ENCODE measurements around the gene KCNJ3. TPM values are rescaled to one million over a fixed set of nuclear protein-coding genes. Genes with fewer than 3 reads are reported as not detected.

The KCNJ3 gene
- polyA plus RNA-seq, 2 of the 4 experiments (the other 2 are of a cell fraction) = not detected

DNA sequence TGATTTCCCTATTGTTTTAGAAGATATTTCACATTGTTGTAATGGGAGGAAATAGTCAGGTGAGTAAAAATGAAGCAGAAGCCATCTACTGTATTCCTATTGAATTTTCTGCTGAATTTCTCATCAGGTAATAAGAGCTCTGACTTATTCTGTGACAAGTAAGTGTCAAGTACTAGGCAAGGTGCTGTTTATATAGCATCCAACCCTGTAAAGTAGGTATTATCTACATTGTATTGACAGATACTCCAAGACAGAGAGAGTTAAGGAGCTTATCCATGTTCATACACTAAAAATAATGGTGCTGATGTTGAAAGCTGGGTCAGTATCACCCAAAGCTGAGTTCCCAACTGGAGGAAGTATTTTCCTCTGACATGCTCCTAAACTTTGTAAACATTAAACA lies 106.0 kb downstream of the KCNJ3 start:
- Histone ChIP-seq H3K27ac (no peak overlapping the region), H3K4me1 (no peaks in the 10 kb centered on the region), H3K4me2 (no peak overlapping the region), H3K9me3 (no peaks in the 10 kb centered on the region), H3K4me3 (no peak overlapping the region)
- DNase-seq (ENCODE audit: low read depth in 1 of 2, low spot score in 1 of 2) (no peak), ATAC-seq (no peak), FAIRE-seq (no peak)
- no peak for TF ChIP-seq MAFK (IDR thresholded peaks at IDR 0.05; ENCODE audit: partially characterized antibody)
- ChIA-PET CTCF (no interaction called here), POLR2A (no interaction called here)

- no peak overlapping the region for H3K27ac ChIP-seq
- DNase-seq (ENCODE audit: low read depth in 1 of 2, low spot score in 1 of 2) (no peak), FAIRE-seq (no peak), ATAC-seq (no peak)
- no peak overlapping the region for H3K4me2 ChIP-seq
- no peaks in the 10 kb centered on the region for H3K4me1 ChIP-seq
- POLR2A ChIA-PET = no interaction called here
- H3K4me3 ChIP-seq = no peak overlapping the region
- TF ChIP-seq, protein P1, sequence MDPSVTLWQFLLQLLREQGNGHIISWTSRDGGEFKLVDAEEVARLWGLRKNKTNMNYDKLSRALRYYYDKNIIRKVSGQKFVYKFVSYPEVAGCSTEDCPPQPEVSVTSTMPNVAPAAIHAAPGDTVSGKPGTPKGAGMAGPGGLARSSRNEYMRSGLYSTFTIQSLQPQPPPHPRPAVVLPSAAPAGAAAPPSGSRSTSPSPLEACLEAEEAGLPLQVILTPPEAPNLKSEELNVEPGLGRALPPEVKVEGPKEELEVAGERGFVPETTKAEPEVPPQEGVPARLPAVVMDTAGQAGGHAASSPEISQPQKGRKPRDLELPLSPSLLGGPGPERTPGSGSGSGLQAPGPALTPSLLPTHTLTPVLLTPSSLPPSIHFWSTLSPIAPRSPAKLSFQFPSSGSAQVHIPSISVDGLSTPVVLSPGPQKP (IDR thresholded peaks at IDR 0.05; ENCODE audit: low read depth, low read length) = no peak
- TF ChIP-seq NR3C1 (IDR thresholded peaks at IDR 0.05) = no peak
- TF ChIP-seq TFCP2L1 (CRISPR knock-in tag; IDR thresholded peaks at IDR 0.05) = no peak
- TF ChIP-seq FOSL2 (IDR thresholded peaks at IDR 0.05) = no peak
- no peak for TF ChIP-seq FOSL2 (CRISPR knock-in tag; IDR thresholded peaks at IDR 0.05)
- no peak for TF ChIP-seq MYC (IDR thresholded peaks at IDR 0.05; ENCODE audit: borderline replicate concordance, low read length)
- TF ChIP-seq EHMT2 (IDR thresholded peaks at IDR 0.05; ENCODE audit: low read depth) = no peak
- TF ChIP-seq, protein P2, sequence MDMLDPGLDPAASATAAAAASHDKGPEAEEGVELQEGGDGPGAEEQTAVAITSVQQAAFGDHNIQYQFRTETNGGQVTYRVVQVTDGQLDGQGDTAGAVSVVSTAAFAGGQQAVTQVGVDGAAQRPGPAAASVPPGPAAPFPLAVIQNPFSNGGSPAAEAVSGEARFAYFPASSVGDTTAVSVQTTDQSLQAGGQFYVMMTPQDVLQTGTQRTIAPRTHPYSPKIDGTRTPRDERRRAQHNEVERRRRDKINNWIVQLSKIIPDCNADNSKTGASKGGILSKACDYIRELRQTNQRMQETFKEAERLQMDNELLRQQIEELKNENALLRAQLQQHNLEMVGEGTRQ (IDR thresholded peaks at IDR 0.05) = no peak
- TF ChIP-seq FOXS1 (CRISPR knock-in tag; IDR thresholded peaks at IDR 0.05) = no peak
- TF ChIP-seq CBX8 (IDR thresholded peaks at IDR 0.05) = no peak
- no peak for TF ChIP-seq HOXA7 (CRISPR knock-in tag; IDR thresholded peaks at IDR 0.05)
- H3K9me3 ChIP-seq = no peaks in the 10 kb centered on the region
- 26% methylated on average over 1 of the region's 1 CpG for WGBS (ENCODE audit: missing lambda C conversion rate)
- CTCF ChIA-PET = no interaction called here
Measured at GRCh38 chr2:154813636-154814035, 115.1 kb downstream of the KCNJ3 start.

DNA sequence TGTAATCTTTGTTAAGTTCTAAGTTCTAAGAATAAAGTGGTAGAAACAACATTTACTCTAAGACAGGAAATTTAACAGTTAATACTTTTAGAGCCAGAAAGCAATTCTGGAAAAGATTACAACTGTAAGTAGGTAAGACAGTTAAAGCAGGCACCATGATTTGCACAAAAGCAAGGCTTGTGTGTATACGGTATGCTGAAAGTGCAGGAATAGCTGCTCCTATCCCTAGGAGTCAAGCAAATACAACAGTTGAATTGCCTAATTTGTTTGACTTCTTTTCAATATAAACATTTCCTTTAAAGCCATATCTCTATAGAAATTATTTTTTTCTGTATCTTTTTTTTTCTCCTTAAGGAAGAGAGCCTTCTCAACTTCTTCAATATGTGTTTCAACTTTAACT lies 116.4 kb downstream of the KCNJ3 start:
- ChIA-PET POLR2A (no interaction called here), CTCF (no interaction called here)
- ATAC-seq (no peak), DNase-seq (ENCODE audit: low read depth in 1 of 2, low spot score in 1 of 2) (no peak), FAIRE-seq (no peak)
- 31% methylated on average over 1 of the region's 1 CpG for WGBS (ENCODE audit: missing lambda C conversion rate)
- H3K4me2 ChIP-seq = no peak overlapping the region
- no peaks in the 10 kb centered on the region for H3K4me1 ChIP-seq
- no peaks in the 10 kb centered on the region for H3K9me3 ChIP-seq
- TF ChIP-seq PHF8 (IDR thresholded peaks at IDR 0.05; ENCODE audit: borderline replicate concordance, low read depth) (no peak), SMC3 (IDR thresholded peaks at IDR 0.05) (no peak), EHF (CRISPR knock-in tag; IDR thresholded peaks at IDR 0.05) (no peak), E2F6 (IDR thresholded peaks at IDR 0.05; ENCODE audit: borderline replicate concordance, low read depth) (no peak), RCOR1 (IDR thresholded peaks at IDR 0.05; ENCODE audit: low read depth, low read length) (no peak), TFCP2L1 (CRISPR knock-in tag; IDR thresholded peaks at IDR 0.05) (no peak), EP300 (IDR thresholded peaks at IDR 0.05) (no peak), JUN (IDR thresholded peaks at IDR 0.05) (no peak), ZNF302 (CRISPR knock-in tag; IDR thresholded peaks at IDR 0.05) (no peak), ZSCAN20 (CRISPR knock-in tag; IDR thresholded peaks at IDR 0.05) (no peak), SREBF2 (IDR thresholded peaks at IDR 0.05) (no peak), BCL3 (IDR thresholded peaks at IDR 0.05) (no peak)
- TF ChIP-seq, protein P3, sequence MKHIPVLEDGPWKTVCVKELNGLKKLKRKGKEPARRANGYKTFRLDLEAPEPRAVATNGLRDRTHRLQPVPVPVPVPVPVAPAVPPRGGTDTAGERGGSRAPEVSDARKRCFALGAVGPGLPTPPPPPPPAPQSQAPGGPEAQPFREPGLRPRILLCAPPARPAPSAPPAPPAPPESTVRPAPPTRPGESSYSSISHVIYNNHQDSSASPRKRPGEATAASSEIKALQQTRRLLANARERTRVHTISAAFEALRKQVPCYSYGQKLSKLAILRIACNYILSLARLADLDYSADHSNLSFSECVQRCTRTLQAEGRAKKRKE (CRISPR knock-in tag; IDR thresholded peaks at IDR 0.05; ENCODE audit: low read depth) = no peak
- TF ChIP-seq, protein P1 (IDR thresholded peaks at IDR 0.05; ENCODE audit: low read depth, low read length) = no peak
- H3K4me3 ChIP-seq = no peak overlapping the region
- no peak overlapping the region for H3K27ac ChIP-seq
